Measurements from ENCODE around the gene TMEM50B. TPM values are rescaled to one million over a fixed set of nuclear protein-coding genes. Genes with fewer than 3 reads are reported as not detected.
A peak's percentile ranks its signal among the peaks of the same experiment; 100 is the strongest.

Gene TMEM50B
- total RNA-seq, 4 donors from 2014 or later: 53.8 to 83.5 (median 57.0) TPM

DNA sequence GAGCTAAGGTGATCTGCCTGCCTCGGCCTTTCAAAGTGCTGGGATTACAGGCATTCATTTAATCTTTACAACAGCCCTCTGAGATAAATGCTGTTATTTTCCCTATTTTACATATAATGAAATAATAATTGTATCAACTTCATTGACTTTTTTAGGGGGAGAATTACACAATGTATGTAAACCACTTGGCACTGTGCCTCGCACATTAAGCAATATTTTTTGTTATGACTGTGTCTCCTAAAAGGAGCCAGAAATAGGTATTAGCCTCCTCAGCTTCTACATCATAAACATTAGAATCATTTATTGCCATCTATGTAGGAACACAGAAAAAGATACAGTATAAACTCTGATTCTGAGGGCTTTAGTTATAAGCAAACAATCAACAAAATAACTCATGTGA is 12.8 kb upstream of the TMEM50B start:
- no peak for DNase-seq (ENCODE audit: low spot score)
- no peak for ATAC-seq (ENCODE audit: low FRiP score)
- no peak for TF ChIP-seq CTCF (IDR thresholded peaks at IDR 0.05)

- DNase-seq (ENCODE audit: low spot score): peak; percentile 85
- ATAC-seq (ENCODE audit: low FRiP score): peak; percentile 99
- TF ChIP-seq CTCF (IDR thresholded peaks at IDR 0.05): no peak
Measured at GRCh38 chr21:33491373-33492102, 11.8 kb upstream of the TMEM50B start, which contains the start of gene DNAJC28. TSS of gene DNAJC28 (minus strand) at chr21:33491716. CDS start at chr21:33489393, 2,323 bp downstream.

DNA sequence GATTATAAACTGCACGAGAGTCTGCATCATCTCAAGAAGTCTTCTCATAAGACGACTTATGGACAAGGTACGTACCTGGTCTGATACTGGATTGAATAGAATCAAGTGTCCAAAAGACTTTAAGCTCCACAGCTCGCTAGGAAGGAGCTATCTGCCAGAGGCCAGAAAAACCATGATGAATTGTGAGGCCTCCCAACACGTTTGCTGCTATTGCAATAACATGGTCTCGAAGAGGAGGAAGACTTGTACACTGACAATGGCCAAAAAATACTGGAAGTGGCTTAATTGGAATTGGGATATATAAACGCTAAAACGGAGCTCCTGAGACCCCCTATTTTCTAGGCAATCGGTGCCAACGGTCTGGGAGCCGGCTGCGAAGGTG is 11.2 kb upstream of the TMEM50B start:
- ATAC-seq (ENCODE audit: low FRiP score): no peak

DNA sequence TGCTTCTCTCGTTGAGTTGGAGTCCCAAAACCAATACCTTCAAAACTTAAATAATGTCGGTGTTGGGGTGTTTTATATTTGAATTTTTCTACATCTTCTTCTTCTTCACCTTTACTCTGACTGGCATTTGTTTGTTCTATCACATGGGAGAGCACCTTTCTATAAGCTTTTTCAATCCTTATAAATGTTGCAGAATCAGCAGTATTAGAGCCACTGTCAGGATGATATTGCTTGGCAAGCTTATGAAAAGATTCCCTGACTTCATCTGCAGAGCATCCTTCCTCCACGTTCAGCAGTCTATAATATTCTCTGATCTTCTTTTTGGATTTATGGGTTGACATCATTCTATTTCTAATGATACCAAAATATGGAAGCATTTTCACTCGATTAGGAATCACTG is 9.2 kb upstream of the TMEM50B start:
- ATAC-seq (ENCODE audit: low FRiP score) (no peak), DNase-seq (ENCODE audit: low spot score) (no peak)
- TF ChIP-seq CTCF (IDR thresholded peaks at IDR 0.05): no peak

More for the DNA sequence above, 11.2 kb upstream of the TMEM50B start:
- TF ChIP-seq CTCF (IDR thresholded peaks at IDR 0.05): no peak
- no peak for DNase-seq (ENCODE audit: low spot score)

GRCh38 chr21:33487996-33488395 is 8.2 kb upstream of the TMEM50B start:
- DNase-seq (ENCODE audit: low spot score): no peak
- ATAC-seq (ENCODE audit: low FRiP score): no peak
- no peak for TF ChIP-seq CTCF (IDR thresholded peaks at IDR 0.05)

- ATAC-seq (ENCODE audit: low FRiP score): no peak
- no peak for TF ChIP-seq CTCF (IDR thresholded peaks at IDR 0.05)
- DNase-seq (ENCODE audit: low spot score): no peak
Measured at GRCh38 chr21:33481314-33481943, 1.7 kb upstream of the TMEM50B start.
